NCI-H524 (cell line): ENCODE results near the gene PCDH19.

ENCODE experiments used
- DNase-seq, 2 experiments: peaks; one replicate each; lab custom pipeline; 2025; lab: John Stamatoyannopoulos, UW

PCDH19 gene

DNA sequence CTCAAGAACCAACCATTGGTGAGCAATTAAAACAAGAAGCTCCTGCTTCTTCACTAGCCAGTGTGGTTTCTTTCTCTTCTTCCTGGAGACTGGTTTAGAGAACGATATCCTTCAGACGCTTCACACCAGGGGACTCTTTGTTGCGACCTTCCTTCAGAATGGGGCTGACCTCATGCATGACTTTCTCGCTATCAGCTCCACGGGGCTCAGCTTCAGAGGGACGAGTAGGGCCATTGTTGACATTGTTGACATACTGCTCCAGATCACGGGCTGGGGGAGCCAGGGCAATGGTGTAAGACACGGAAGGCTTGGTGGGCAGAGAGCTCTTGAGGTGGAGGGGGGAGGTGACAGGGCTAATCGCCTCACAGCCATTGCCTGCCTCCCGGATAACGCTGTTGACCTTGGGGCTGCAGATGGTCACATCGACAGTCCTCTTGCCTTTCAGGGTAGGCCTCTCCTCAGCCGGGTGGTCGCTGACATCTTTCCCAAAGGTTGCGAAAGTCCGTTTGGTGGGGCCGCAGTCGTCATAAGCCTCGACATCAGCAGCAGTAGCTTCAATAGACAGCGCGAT lies 113.8 kb downstream of the PCDH19 start:
- no peak for DNase-seq

DNA sequence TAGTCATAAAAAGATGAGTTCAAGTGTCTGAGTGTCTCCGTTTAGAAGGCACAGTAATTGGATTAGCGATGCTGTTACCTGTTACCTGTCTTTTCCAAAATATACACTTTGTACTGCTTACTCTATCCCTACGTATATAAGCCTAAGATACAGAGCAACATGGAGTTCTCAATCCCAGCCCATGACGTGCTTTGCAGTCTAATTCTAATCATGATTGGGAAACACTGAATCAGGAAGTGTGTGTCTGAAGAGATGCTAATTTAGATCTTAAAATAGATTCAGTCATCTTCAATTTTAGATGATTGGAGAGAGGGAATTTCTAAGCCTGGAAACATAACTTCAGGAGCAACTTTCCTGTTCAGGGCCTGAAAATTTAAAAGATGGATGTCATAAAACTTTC lies 115.1 kb downstream of the PCDH19 start:
- DNase-seq, result no peak

GRCh38 chrX:100289066-100289558 lies 121.0 kb downstream of the PCDH19 start:
- DNase-seq, result peak; percentile 25 to 83

- DNase-seq, result no peak
Measured at GRCh38 chrX:100277231-100277630, 132.8 kb downstream of the PCDH19 start.

- DNase-seq, result peak; percentile 27 to 67
Measured at GRCh38 chrX:100274916-100275315, 135.2 kb downstream of the PCDH19 start.

DNA sequence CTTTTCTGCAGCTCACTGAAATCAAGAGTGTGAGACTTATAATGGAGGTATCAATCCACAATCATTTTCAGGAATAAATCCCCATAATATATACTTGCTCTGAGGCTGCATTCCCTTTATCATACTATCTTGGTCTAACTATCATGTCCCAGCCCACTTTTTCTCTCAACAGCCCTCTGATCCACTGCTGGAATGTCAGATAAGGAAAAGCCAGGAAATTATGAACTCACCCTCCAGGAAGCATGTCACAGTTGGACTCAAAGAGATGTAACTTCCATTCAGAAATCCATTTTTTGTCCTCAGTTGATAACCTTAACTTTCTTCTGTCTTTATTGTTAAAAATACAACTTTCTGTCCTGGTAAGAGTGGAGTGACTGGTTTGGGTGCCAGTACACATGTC lies 144.9 kb downstream of the PCDH19 start:
- no peak for DNase-seq

DNA sequence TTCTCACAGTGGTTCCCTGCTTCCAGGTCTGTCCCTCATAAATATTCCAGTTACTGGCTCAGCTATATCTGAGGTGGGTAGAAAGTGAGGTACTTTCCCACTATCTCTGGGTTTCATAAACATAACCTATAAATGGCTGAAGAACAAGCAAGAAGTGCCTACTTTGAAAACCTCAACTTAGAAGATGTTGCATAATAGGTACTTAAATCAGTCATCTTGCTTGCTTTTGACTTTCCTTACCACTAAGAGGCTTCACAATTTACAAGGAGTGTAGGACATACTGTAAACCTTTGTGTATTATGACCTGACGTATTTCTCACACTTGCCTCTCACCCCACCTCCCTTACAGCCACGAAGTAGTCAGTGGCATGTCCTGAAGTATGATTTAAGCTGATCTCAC lies 145.9 kb downstream of the PCDH19 start:
- no peak for DNase-seq

DNA sequence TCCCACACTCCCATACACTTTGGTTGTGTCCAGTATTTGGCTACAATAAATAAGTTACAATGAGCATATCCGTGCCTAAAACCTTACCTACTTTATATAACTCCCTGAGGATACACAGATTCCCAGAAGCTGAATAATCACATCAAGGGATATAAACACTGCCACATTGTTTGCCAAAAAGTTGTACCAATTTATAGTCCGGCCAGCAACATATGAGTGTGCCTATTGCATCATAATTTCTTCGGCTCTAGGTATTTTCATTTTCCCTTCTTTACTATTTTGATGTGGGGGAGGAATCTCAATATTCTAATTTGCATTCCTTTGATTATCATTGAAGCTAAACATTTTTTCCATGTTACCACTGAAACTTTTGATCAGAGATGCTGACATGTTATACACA lies 146.4 kb downstream of the PCDH19 start:
- no peak for DNase-seq

GRCh38 chrX:100248885-100249493 lies 161.1 kb downstream of the PCDH19 start:
- DNase-seq, result no peak

DNA sequence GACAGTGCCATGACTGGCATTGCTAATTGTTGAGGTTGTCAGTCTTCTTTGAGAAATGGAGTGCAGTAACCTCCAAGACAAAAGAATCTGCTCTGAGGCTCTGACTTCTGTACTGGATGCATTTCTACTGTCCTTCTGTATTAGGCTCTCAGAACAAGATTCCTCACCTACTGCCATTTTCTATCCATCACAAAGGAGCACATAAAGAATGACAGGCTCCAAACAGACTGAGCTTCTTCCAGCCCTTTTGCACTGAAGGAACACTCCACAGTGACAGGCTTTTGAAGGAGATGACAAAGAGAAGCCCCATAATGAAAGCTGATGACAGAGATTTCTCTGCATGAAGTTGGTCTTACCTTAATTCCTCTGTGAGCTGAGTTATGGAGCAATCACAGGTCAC lies 162.2 kb downstream of the PCDH19 start:
- DNase-seq, result no peak

DNA sequence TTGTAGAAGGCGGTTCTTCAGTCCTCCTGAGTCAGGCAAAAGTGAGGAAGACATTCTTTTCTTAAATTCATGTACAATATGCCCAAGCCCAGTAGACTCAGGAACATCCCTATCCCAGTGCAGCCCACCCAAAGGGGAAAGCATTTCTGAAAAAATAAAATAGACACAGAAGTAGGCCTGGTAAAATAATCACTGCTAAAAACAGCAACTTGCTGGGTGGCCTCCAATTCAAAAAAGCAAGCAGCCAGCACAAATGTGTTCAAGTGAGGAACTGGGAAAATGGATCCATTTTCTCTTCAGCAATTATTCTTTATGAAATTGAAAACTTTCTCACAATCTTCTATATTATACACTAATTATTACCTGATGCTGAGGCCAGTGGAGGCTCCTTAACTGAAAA lies 165.4 kb downstream of the PCDH19 start:
- no peak for DNase-seq
